ENCODE results near the gene SALL4.

SALL4 gene

DNA sequence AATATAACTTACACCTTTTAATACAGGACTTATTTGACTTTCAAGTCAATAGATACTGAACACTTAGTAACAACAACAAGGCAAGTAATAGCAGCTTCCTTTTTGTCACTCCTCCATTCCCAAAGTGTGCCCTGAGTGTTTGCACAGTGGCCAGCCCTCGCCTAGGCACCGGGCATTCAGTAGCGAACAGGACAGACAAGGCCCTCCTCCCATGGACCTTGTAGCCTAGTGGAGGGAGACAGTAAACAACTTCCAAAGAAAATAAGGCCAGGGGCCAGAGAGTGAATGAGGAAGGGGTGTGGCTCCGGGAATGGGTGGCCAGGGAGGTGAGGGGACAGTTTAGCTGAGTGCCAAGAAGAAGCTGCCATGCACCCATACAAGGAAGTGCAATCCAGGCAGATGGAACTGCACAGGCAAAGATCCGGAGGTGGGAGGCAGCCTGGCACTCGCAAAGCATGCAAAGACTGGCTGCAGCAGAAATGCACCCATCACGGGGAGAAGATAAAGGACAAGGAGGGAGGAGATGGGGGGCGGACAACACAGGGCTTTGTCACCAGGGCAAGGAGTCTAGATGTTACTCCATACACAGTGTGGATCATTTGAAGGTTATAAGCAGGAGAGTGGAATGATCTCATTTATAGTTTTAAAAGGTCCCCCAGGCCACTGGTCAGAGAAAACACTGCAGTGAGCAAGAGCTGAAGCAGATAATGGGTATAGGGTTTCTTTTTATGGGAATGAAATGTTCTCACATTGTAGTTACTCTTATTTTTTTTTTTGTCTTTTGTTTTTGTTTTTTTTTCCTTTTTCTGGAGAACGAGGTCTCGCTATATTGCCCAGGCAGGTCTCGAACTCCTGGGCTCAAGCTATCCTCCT is 66.4 kb downstream of the SALL4 start:
- DNase-seq (ENCODE audit: low read depth): no peak

DNA sequence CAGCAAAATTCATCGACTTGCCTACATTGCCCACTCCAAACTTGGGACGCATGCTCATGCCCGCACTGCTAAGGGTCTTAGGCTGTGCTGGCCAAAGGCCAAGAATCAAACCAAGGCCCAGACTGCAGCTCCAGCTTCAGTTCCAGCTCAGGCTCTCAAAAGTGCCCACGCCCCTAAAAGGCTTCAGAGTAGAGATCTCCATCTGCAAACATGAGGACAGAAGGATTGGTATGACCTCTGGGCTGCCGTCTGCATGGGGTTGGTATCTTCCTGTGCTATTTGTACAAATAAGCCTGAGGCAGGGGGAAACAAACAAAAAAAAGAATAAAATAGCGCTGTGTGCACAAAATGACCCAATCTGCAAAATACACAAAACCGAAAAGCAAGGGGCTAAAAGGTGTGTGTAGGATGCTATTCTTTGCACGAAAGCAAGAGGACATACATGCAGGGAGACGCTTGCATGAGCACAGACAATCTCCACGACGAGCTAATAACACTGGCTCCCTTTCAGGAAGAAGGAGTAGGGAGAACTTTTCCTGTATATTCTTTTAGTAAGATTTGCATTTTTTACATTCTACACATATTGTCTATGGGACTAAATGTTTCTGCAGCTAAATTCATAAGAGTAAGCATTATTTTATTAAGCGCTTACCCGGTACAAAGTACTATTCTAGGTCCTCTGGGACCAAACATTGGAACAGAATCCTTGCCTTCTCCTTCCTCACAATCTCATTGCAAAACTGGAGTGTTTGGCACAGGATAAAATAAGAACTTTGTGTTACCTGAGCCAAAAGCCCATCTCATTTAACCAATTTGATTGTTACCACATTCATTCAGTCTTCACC is 67.2 kb downstream of the SALL4 start:
- DNase-seq (ENCODE audit: low read depth): no peak

DNA sequence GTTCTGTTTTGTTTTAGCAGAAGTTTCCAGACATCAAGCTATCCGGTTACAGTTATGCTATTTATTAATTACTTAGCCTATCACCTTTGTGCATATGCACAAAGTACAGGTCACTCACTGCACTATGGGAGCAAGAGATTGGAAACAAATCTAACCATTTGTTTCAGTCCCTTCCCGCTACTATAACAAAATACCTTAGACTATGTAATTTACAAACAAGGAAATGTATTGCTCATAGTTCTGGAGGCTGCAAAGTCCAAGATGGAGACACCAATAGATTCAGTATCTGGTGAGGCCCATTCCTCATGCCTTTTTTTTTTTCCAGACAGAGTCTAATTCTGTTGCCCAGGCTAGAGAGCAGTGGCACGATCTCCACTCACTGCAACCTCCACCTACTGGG is 69.3 kb downstream of the SALL4 start:
- no peak for DNase-seq (ENCODE audit: low read depth)
